ENCODE results near the gene DHRSX.

- TF ChIP-seq ZFP30 (CRISPR knock-in tag; IDR thresholded peaks at IDR 0.05) (no peak), GLIS3 (CRISPR knock-in tag; IDR thresholded peaks at IDR 0.05) (no peak), ESRRG (CRISPR knock-in tag; IDR thresholded peaks at IDR 0.05) (no peak), PATZ1 (CRISPR knock-in tag; IDR thresholded peaks at IDR 0.05; ENCODE audit: borderline replicate concordance) (no peak), RARB (CRISPR knock-in tag; IDR thresholded peaks at IDR 0.05) (no peak)
- TF ChIP-seq, protein P1, sequence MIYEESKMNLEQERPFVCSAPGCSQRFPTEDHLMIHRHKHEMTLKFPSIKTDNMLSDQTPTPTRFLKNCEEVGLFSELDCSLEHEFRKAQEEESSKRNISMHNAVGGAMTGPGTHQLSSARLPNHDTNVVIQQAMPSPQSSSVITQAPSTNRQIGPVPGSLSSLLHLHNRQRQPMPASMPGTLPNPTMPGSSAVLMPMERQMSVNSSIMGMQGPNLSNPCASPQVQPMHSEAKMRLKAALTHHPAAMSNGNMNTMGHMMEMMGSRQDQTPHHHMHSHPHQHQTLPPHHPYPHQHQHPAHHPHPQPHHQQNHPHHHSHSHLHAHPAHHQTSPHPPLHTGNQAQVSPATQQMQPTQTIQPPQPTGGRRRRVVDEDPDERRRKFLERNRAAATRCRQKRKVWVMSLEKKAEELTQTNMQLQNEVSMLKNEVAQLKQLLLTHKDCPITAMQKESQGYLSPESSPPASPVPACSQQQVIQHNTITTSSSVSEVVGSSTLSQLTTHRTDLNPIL (CRISPR knock-in tag; IDR thresholded peaks at IDR 0.05; ENCODE audit: low read depth) = no peak
These were observed 129.6 kb downstream of the DHRSX start for GRCh38 chrX:2371026-2371711.

All from SK-N-SH treated with all-trans-retinoic acid at 6 μM for 48 hours (cell line).